Testis (tissue), 3 donors: ENCODE measurements around the gene RUVBL1. TPM values are rescaled to one million over a fixed set of nuclear protein-coding genes. Genes with fewer than 3 reads are reported as not detected.
"Not testable (repeated sequence)": the region's sequence is repeated elsewhere in the genome, so short reads cannot be mapped to it uniquely, and the experiment has no call there.

Experiments used
- DNase-seq: peaks from one replicate; pipeline ENCODE4 v3.0.0-alpha.2; 2019
- H3K27ac ChIP-seq, 2 donors: fragments of 200-600 bp; sonication (generic); one replicate each; pipeline ENCODE4 v1.5.1; 2019
- H3K27me3 ChIP-seq: fragments of 200-600 bp; sonication (generic); one replicate; pipeline ENCODE4 v1.5.1; 2019
- H3K36me3 ChIP-seq: fragments of 200-600 bp; sonication (generic); one replicate; pipeline ENCODE4 v1.5.1; 2017; ENCODE audit warnings: low read depth; ENCODE audit errors: missing control alignments
- H3K4me1 ChIP-seq: fragments of 200-600 bp; sonication (generic); one replicate; pipeline ENCODE4 v1.5.1; 2019
- H3K4me3 ChIP-seq, 2 donors: fragments of 200-600 bp; sonication (generic); one replicate each; pipeline ENCODE4 v1.5.1; 2017 to 2019
- H3K9me3 ChIP-seq: fragments of 200-600 bp; sonication (generic); one replicate; pipeline ENCODE4 v1.5.1; 2017
- POLR2A ChIP-seq: fragments of 450-650 bp; IDR thresholded peaks from one replicate; pipeline ENCODE4 v1.6.1; 2017; ENCODE audit warnings: antibody characterized with exemption, mild to moderate bottlenecking, moderate library complexity
- WGBS, 2 donors: methylation state at CpG; one replicate each; pipeline ENCODE4 v1.1.5; 2018; 5-methylcytosine and 5-hydroxymethylcytosine counted together
- intact Hi-C: fragments of 100-400 bp; cut with DNase I; formaldehyde crosslinking; loops from one replicate; pipeline ENCODE4 v1.15.1; 2023; ENCODE audit warnings: low total_unique reads
- polyA plus RNA-seq: library from polyadenylated mRNA; stranded (reverse); fragments of 350-450 nt; fragmentation: Illumina TruSeq; extraction: RNeasy Lipid Tissue Mini Kit (QIAGEN cat#74804); gene quantifications from one replicate; pipeline ENCODE4 v1.2.3, GENCODE V29; 2014; ENCODE audit warnings: low read depth, low replicate concordance; ENCODE audit not compliant: insufficient read depth
- total RNA-seq, 2 donors: library from RNA; depleted of rRNA; stranded (reverse); fragments of >200 nt; gene quantifications; one replicate each; pipeline ENCODE4 v1.2.3, GENCODE V29; 2016
- TF ChIP-seq, protein P1 (sequence below), 3 experiments: fragments of 450-650 bp in 2 of 3; fragments of 200-600 bp in 1 of 3; sonication (generic) in 1 of 3; IDR thresholded peaks; one replicate each; pipeline ENCODE4 v1.5.1; 2016 to 2019; ENCODE audit warnings: antibody characterized with exemption in 3 of 3, mild to moderate bottlenecking in 2 of 3, moderate library complexity in 1 of 3

The RUVBL1 gene
- total and polyA plus RNA-seq, 3 donors from 2014 or later, result 42.9 to 70.1 (median 52.9) TPM

DNA sequence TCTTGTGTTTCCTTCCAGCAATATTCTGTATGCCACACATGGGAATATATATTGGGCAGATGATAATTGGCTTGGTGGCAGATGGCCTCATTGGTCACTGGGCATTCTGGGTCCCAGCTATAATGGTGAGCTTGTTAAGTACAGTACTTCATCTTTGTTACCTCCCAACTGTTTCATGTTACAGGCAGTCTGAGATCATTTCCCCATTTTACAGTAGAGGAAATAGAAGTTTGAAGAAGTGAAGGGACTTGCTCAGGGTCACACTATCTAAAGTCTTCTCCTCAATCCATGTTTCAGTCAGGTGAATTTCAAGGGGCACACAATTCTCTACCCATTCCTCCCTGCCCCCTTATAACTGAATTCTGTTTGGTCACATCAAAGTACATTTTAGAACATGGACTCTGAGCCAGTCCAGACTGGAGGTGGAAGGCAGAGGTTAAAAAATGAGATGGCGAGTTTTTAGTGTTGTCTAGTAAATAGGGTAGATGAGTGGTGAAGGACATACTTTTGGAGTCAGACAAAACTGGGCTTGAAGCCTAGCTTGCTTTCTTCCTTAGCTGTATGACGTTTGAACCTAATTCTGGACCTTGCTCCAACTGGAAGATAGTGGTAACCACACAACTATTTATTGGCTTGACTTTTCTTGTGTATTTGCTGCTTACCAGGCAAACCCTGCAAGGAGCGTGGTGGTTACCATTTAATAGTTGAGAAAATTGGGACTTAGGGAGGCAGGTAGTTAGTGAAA is 32.2 kb upstream of the RUVBL1 start:
- Histone ChIP-seq H3K27ac (no peak overlapping the region), H3K36me3 (no peaks in the 10 kb centered on the region), H3K27me3 (no peaks in the 10 kb centered on the region), H3K4me1 (peaks cover 8% of the 10 kb centered on the region), H3K9me3 (no peaks in the 10 kb centered on the region), H3K4me3 (no peak overlapping the region)
- DNase-seq, result no peak
- TF ChIP-seq POLR2A, result no peak
- TF ChIP-seq, protein P1, sequence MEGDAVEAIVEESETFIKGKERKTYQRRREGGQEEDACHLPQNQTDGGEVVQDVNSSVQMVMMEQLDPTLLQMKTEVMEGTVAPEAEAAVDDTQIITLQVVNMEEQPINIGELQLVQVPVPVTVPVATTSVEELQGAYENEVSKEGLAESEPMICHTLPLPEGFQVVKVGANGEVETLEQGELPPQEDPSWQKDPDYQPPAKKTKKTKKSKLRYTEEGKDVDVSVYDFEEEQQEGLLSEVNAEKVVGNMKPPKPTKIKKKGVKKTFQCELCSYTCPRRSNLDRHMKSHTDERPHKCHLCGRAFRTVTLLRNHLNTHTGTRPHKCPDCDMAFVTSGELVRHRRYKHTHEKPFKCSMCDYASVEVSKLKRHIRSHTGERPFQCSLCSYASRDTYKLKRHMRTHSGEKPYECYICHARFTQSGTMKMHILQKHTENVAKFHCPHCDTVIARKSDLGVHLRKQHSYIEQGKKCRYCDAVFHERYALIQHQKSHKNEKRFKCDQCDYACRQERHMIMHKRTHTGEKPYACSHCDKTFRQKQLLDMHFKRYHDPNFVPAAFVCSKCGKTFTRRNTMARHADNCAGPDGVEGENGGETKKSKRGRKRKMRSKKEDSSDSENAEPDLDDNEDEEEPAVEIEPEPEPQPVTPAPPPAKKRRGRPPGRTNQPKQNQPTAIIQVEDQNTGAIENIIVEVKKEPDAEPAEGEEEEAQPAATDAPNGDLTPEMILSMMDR (IDR thresholded peaks at IDR 0.05), result no peak
- intact Hi-C loops, result no loop called here
- WGBS, 2 donors, result 70 to 91% methylated on average over 3 of the region's 3 CpGs

DNA sequence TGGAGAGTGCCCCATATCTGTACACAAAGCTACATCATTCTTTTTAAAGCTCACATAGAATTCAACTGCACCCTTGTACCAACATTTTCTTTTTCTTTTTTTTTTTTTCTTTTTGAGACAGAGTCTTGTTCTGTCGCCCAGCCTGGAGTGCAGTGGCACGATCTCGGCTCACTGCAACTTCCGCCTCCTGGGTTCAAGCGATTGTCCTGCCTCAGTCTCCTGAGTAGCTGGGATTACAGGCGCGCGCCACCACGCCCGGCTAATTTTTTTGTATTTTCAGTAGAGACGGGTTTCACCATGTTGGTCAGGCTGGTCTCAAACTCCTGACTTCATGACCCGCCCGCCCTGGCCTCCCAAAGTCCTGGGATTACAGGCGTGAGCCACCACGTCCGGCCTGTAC is 30.7 kb upstream of the RUVBL1 start:
- DNase-seq, H3K27me3 ChIP-seq, H3K4me1 ChIP-seq, H3K9me3 ChIP-seq, intact Hi-C loops, H3K36me3 ChIP-seq: not testable (repeated sequence)
- peak overlapping the region in 1 of 2 donors; percentile 80 for H3K27ac ChIP-seq
- WGBS, 2 donors, result 58 to 75% methylated on average over 16 of the region's 16 CpGs
- peak overlapping the region in 1 of 2 donors; percentile 99 for H3K4me3 ChIP-seq

DNA sequence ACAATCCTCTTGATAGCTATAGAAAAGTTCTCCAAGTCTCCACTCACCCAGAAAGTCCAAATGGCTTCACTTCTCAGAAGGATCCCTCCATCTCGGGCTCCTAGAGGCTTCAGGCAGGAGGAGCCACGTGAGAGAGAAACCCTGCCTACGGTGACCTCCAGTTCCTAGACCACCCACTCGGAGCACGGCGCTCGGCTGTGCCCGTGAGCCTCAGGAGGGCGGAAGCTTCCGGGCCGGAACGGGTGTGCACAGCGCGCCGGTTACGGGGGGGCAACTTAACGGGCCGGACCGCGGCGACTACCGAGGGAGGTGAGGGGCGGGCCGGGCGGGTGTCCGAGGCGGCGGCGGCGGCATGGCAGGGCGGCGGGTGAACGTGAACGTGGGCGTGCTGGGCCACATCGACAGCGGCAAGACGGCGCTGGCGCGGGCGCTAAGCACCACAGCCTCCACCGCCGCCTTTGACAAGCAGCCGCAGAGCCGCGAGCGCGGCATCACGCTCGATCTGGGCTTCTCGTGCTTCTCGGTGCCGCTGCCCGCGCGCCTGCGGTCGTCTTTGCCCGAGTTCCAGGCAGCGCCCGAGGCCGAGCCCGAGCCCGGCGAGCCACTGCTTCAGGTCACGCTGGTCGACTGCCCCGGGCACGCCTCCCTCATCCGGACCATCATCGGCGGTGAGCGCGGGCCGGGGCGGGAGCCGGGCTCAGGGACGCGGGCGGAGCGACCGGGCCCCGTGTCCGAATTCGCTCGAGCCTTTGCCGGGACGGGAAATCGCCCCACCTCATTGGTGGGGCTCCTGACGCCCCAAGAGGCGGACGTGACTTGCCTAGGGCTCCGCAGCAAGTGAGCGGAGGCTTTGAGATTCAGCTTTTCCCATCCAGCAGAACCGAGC is 29.8 kb upstream of the RUVBL1 start, which contains the start of gene EEFSEC:
Gene EEFSEC (plus strand): TSS at position 326 of the 886 bp plus-strand sequence. CDS start 27 bp downstream, at position 353.
- intact Hi-C loops, result no loop called here
- peak; percentile 83 for DNase-seq

DNA sequence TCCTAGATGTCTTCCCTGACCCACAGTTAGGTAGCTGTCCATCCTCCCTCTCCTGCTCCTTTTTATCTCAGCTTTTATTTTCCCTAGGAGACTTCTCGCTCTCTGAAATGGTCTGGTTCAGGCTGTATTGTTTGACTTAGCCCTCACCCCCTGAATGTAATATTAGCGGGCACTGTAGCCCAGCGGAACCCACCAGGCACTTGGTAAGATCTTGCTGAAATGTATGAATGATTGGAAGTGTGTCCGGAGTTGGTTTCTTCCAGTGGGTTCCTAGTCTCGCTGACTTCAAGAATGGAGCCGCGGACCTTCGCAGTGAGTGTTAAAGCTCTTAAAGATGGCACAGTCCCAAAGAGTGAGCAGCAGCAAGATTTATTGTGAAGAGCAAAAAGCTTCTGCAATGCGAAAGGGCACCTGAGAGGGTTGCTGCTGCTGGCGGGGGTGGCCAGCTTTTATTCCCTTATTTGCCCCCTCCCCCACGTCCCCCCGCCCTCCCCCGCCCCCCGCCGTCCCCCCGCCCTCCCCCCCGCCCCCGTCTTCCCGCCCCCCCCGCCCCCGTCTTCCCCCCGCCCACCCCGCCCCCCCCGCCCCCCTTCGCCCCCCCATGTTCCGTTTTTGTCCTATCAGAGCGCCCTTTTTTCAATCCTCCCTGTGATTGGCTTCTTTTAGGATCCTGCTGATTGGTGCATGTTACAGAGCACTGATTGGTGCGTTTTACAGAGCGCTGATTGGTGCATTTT is 29.0 kb upstream of the RUVBL1 start:
- Histone ChIP-seq H3K4me1 (peaks cover 8% of the 10 kb centered on the region), H3K27me3 (no peaks in the 10 kb centered on the region), H3K9me3 (no peaks in the 10 kb centered on the region), H3K36me3 (no peaks in the 10 kb centered on the region), H3K4me3 (peak overlapping the region; percentile 81 to 99), H3K27ac (peak overlapping the region; percentile 80 to 84)
- intact Hi-C loops, result no loop called here
- TF ChIP-seq POLR2A, result no peak
- TF ChIP-seq, protein P1 (IDR thresholded peaks at IDR 0.05), result no peak
- peak; percentile 77 for DNase-seq
- WGBS, 2 donors, result 47% methylated on average over 14 to 15 of the region's 29 CpGs

More for the DNA sequence above, 29.8 kb upstream of the RUVBL1 start, which contains the start of gene EEFSEC:
- Histone ChIP-seq H3K4me3 (peak within 1 kb of the TSS; percentile 81 to 99), H3K9me3 (no peaks in the 10 kb centered on the region), H3K27me3 (no peaks in the 10 kb centered on the region), H3K36me3 (no peaks in the 10 kb centered on the region), H3K4me1 (peaks cover 8% of the 10 kb centered on the region), H3K27ac (peak within 1 kb of the TSS; percentile 80 to 84)
- no peak for TF ChIP-seq POLR2A
- TF ChIP-seq, protein P1 (IDR thresholded peaks at IDR 0.05), result no peak
- WGBS, 2 donors, result 0 to 1% methylated on average over 9 to 47 of the region's 96 CpGs
